ENCODE measurements around the gene UBE2QL1. TPM values are rescaled to one million over a fixed set of nuclear protein-coding genes. Genes with fewer than 3 reads are reported as not detected.

The UBE2QL1 gene
- total RNA-seq, 4 donors from 2014 or later = 0.37 to 0.96 (median 0.64) TPM; not detected in 1

DNA sequence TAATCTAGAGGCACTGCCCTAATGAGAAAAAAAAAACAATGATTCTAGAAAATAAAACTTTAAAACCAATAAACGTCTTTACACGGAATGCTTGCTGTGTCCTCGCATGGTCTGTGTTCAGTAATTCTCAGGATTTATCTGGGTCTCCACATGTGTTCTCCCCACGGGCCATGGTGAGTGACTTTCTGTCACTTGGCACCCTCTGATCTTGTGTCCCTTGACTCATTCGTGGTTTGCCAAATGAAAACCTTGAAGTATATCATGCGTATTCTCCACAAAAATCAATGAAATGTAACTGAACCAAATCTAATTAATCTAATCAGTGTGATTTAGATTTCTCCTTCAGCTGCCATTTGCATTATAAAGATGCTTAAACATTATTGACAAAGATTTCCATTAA is 48.0 kb downstream of the UBE2QL1 start:
- Histone ChIP-seq H3K27ac (no peak overlapping the region), H3K4me3 (no peak overlapping the region), H3K36me3 (no peaks in the 10 kb centered on the region), H3K4me1 (no peaks in the 10 kb centered on the region), H3K27me3 (no peaks in the 10 kb centered on the region), H3K9me3 (no peaks in the 10 kb centered on the region)
- intact Hi-C loops (cut with DNase I; ENCODE audit: low total_unique reads) (no loop called here), in situ Hi-C loops (cut with MboI; ENCODE audit: low pct_ligation_motif_present in 1 of 4, low pct_unique_long_range_greater_than_20kb in 1 of 4, low sequenced_read_pairs in 3 of 4) (no loop called here)
- DNase-seq = no peak
- 66 to 77% methylated on average over 6 of the region's 6 CpGs for WGBS, 2 donors (ENCODE audit: low coverage in 1 of 2)
- TF ChIP-seq POLR2AphosphoS5 (IDR thresholded peaks at IDR 0.05) (no peak), EP300 (IDR thresholded peaks at IDR 0.05; ENCODE audit: low read depth) (no peak), POLR2A (IDR thresholded peaks at IDR 0.05) (no peak)
- TF ChIP-seq, protein P1, sequence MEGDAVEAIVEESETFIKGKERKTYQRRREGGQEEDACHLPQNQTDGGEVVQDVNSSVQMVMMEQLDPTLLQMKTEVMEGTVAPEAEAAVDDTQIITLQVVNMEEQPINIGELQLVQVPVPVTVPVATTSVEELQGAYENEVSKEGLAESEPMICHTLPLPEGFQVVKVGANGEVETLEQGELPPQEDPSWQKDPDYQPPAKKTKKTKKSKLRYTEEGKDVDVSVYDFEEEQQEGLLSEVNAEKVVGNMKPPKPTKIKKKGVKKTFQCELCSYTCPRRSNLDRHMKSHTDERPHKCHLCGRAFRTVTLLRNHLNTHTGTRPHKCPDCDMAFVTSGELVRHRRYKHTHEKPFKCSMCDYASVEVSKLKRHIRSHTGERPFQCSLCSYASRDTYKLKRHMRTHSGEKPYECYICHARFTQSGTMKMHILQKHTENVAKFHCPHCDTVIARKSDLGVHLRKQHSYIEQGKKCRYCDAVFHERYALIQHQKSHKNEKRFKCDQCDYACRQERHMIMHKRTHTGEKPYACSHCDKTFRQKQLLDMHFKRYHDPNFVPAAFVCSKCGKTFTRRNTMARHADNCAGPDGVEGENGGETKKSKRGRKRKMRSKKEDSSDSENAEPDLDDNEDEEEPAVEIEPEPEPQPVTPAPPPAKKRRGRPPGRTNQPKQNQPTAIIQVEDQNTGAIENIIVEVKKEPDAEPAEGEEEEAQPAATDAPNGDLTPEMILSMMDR (IDR thresholded peaks at IDR 0.05) = no peak

DNA sequence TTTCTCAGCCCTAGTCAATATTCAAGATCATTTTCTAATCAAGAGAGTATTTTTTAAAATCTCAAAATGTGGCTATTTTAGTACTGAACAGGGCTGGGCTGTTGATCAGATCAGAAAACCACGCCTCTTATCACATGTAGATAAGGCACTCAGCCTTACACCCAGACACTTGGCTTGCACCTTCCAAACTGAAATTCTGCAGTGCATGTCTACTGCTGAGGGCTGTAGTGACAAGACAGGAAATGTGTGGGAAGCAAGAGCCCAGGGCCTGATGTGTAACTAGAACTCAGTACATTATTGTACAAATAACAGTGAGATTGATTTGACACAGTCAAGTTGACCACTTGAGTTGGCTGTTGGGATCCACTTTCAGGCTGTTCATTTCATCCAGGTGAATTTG is 48.6 kb downstream of the UBE2QL1 start:
- H3K9me3 ChIP-seq = no peaks in the 10 kb centered on the region
- TF ChIP-seq POLR2A (IDR thresholded peaks at IDR 0.05) (no peak), POLR2AphosphoS5 (IDR thresholded peaks at IDR 0.05) (no peak), EP300 (IDR thresholded peaks at IDR 0.05; ENCODE audit: low read depth) (no peak)
- TF ChIP-seq, protein P1 (IDR thresholded peaks at IDR 0.05) = no peak
- no peaks in the 10 kb centered on the region for H3K27me3 ChIP-seq
- WGBS, 2 donors (ENCODE audit: low coverage in 1 of 2) = 64 to 74% methylated on average over 1 of the region's 1 CpG
- H3K4me3 ChIP-seq = no peak overlapping the region
- intact Hi-C loops (cut with DNase I; ENCODE audit: low total_unique reads) (no loop called here), in situ Hi-C loops (cut with MboI; ENCODE audit: low pct_ligation_motif_present in 1 of 4, low pct_unique_long_range_greater_than_20kb in 1 of 4, low sequenced_read_pairs in 3 of 4) (no loop called here)
- no peaks in the 10 kb centered on the region for H3K36me3 ChIP-seq
- no peak overlapping the region for H3K27ac ChIP-seq
- DNase-seq = no peak
- no peaks in the 10 kb centered on the region for H3K4me1 ChIP-seq

DNA sequence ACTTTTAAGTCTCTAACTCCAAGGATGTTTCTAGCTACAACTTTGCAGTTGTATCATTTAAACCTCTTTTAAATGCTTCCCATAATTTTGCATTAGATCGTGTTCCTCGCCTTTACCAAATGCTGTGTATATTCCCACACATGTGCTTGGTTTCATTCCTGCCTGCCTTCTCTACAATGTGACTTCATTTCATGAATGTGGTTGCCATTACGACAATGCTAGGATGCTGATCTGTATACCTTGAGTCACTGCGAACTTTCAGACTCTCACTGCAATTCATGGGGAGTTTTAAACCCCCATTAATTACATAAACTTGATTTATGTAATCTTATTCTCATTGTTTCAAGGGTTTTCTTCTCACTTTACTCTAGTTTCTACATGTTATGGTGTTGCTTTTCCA is 50.3 kb downstream of the UBE2QL1 start:
- H3K9me3 ChIP-seq = no peaks in the 10 kb centered on the region
- TF ChIP-seq POLR2AphosphoS5 (IDR thresholded peaks at IDR 0.05) (no peak), POLR2A (IDR thresholded peaks at IDR 0.05) (no peak), EP300 (IDR thresholded peaks at IDR 0.05; ENCODE audit: low read depth) (no peak)
- TF ChIP-seq, protein P1 (IDR thresholded peaks at IDR 0.05) = no peak
- no peak overlapping the region for H3K27ac ChIP-seq
- 83 to 85% methylated on average over 4 of the region's 4 CpGs for WGBS, 2 donors (ENCODE audit: low coverage in 1 of 2)
- intact Hi-C loops (cut with DNase I; ENCODE audit: low total_unique reads) (no loop called here), in situ Hi-C loops (cut with MboI; ENCODE audit: low pct_ligation_motif_present in 1 of 4, low pct_unique_long_range_greater_than_20kb in 1 of 4, low sequenced_read_pairs in 3 of 4) (no loop called here)
- DNase-seq = no peak
- no peaks in the 10 kb centered on the region for H3K27me3 ChIP-seq
- no peaks in the 10 kb centered on the region for H3K36me3 ChIP-seq
- no peaks in the 10 kb centered on the region for H3K4me1 ChIP-seq
- H3K4me3 ChIP-seq = no peak overlapping the region

DNA sequence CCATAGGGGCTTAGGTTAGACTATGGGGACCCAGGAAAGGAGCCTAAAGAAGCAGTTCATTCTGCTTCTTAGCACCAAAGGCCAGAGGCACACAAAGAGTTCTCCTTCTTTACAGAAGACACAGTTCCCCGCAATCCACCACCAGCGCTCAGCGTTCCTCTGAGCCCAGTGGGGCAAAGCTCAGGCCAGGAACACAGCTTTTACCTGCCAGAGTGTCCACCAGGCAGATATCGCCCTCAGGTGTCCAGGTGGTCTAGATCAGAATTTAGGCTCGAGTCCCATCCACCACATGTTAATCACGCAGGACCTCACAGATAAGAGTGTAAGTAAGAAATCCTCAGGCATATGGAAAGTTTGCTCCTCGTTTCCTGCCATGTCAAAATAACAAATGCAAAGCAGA is 53.0 kb downstream of the UBE2QL1 start:
- DNase-seq = no peak
- no peaks in the 10 kb centered on the region for H3K4me1 ChIP-seq
- WGBS, 2 donors (ENCODE audit: low coverage in 1 of 2) = 71 to 81% methylated on average over 1 to 7 of the region's 7 CpGs

More for the DNA sequence above, 53.0 kb downstream of the UBE2QL1 start:
- Histone ChIP-seq H3K27ac (no peak overlapping the region), H3K36me3 (no peaks in the 10 kb centered on the region), H3K4me3 (no peak overlapping the region), H3K9me3 (no peaks in the 10 kb centered on the region), H3K27me3 (no peaks in the 10 kb centered on the region)
- intact Hi-C loops (cut with DNase I; ENCODE audit: low total_unique reads) = no loop called here
- TF ChIP-seq POLR2AphosphoS5 (IDR thresholded peaks at IDR 0.05) = no peak
- TF ChIP-seq POLR2A (IDR thresholded peaks at IDR 0.05) = no peak
- TF ChIP-seq EP300 (IDR thresholded peaks at IDR 0.05; ENCODE audit: low read depth) = no peak
- TF ChIP-seq, protein P1 (IDR thresholded peaks at IDR 0.05) = no peak
- in situ Hi-C loops (cut with MboI; ENCODE audit: low pct_ligation_motif_present in 1 of 4, low pct_unique_long_range_greater_than_20kb in 1 of 4, low sequenced_read_pairs in 3 of 4) = no loop called here

Data from transverse colon (tissue), 4 donors.